ENCODE results near the gene CBY2. TPM values are rescaled to one million over a fixed set of nuclear protein-coding genes. Genes with fewer than 3 reads are reported as not detected.
"Not testable (repeated sequence)": the region's sequence is repeated elsewhere in the genome, so short reads cannot be mapped to it uniquely, and the experiment has no call there.

CBY2 gene
- total RNA-seq, 4 donors from 2014 or later, result not detected

GRCh38 chr13:45750566-45750965 lies 48.4 kb downstream of the CBY2 start:
- WGBS, 2 donors, result 54 to 67% methylated on average over 3 of the region's 3 CpGs
- DNase-seq, result no peak
- intact Hi-C loops (cut with DNase I), result no loop called here
- Histone ChIP-seq H3K4me1 (peaks cover 0 to 13% (median 0%) of the 10 kb centered on the region in 3 donors), H3K27me3 (peaks cover 0 to 15% (median 0%) of the 10 kb centered on the region in 4 donors), H3K4me3 (no peak overlapping the region), H3K27ac (no peak overlapping the region), H3K36me3 (no peaks in the 10 kb centered on the region), H3K9me3 (no peaks in the 10 kb centered on the region)
- TF ChIP-seq POLR2A (IDR thresholded peaks at IDR 0.05), result no peak
- no peak for TF ChIP-seq CTCF (IDR thresholded peaks at IDR 0.05)

DNA sequence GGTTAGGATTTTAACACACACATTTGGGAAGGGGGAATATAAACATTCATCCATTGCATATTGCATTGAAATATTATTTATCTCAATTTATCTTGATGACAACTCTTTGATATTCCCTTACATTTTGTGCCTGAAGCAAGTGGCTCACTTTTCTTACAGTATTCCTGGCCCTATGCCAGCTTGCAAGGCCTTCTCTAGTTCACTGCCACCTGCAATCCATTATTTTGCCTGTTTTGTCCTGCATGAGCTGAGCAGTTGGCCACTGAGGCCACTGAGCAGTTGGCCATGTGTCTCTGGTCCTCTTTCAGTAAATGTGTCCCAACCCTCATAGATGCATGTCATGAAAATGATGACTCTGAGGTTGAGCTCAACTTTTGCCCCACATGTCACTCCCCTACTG lies 49.8 kb downstream of the CBY2 start:
- intact Hi-C loops (cut with DNase I), result no loop called here
- H3K27ac ChIP-seq, result no peak overlapping the region
- H3K9me3 ChIP-seq, result peaks cover 0 to 6% (median 0%) of the 10 kb centered on the region in 3 donors
- peaks cover 0 to 15% (median 0%) of the 10 kb centered on the region in 4 donors for H3K27me3 ChIP-seq
- TF ChIP-seq CTCF (IDR thresholded peaks at IDR 0.05), result no peak
- no peak for TF ChIP-seq POLR2A (IDR thresholded peaks at IDR 0.05)
- DNase-seq, result no peak
- no peak overlapping the region for H3K4me3 ChIP-seq
- no peaks in the 10 kb centered on the region for H3K36me3 ChIP-seq
- peaks cover 0 to 5% (median 0%) of the 10 kb centered on the region in 3 donors for H3K4me1 ChIP-seq

- Histone ChIP-seq H3K27ac (no peak overlapping the region), H3K4me3 (no peak overlapping the region), H3K27me3 (peaks cover 0 to 15% (median 0%) of the 10 kb centered on the region in 4 donors), H3K9me3 (peaks cover 0 to 12% (median 4%) of the 10 kb centered on the region in 3 donors), H3K4me1 (no peaks in the 10 kb centered on the region), H3K36me3 (no peaks in the 10 kb centered on the region)
- DNase-seq, result no peak
- 47 to 69% methylated on average over 1 of the region's 1 CpG for WGBS, 2 donors
- TF ChIP-seq POLR2A (IDR thresholded peaks at IDR 0.05), result no peak
- TF ChIP-seq CTCF (IDR thresholded peaks at IDR 0.05), result no peak
- intact Hi-C loops (cut with DNase I), result no loop called here
These were observed 50.4 kb downstream of the CBY2 start for GRCh38 chr13:45752510-45752909.

- H3K4me1 ChIP-seq; H3K4me3 ChIP-seq; H3K27me3 ChIP-seq; intact Hi-C loops (cut with DNase I); H3K27ac ChIP-seq; DNase-seq; H3K36me3 ChIP-seq: not testable (repeated sequence)
- WGBS, 2 donors, result 75 to 82% methylated on average over 1 of the region's 1 CpG
- peaks cover 0 to 21% (median 8%) of the 10 kb centered on the region in 3 donors for H3K9me3 ChIP-seq
These were observed 54.4 kb downstream of the CBY2 start for GRCh38 chr13:45756498-45756897.

DNA sequence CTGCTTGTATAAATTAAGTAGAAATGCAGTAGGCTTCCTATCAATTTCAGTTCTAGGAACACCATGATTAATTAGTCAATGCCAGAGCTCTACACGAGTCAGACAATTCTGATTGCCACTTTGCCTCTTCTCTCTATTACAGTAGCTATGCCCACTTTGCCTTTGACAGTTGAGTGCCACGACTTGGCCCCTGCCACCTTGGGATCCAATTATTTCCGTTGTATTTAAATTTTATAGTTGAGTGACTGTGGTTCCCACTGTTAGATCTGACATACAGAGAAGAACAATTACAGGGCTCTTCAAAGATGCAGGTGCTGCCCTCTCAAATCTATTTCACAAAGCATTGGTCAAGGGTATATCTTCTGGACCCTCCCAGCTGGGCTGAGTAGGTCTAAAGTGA lies 55.5 kb downstream of the CBY2 start:
- H3K4me3 ChIP-seq; intact Hi-C loops (cut with DNase I): not testable (repeated sequence)

GRCh38 chr13:45763419-45763818 lies 61.3 kb downstream of the CBY2 start:
- Histone ChIP-seq H3K27ac (no peak overlapping the region), H3K36me3 (no peaks in the 10 kb centered on the region), H3K4me3 (no peak overlapping the region), H3K4me1 (no peaks in the 10 kb centered on the region), H3K27me3 (peaks cover 0 to 4% (median 0%) of the 10 kb centered on the region in 4 donors), H3K9me3 (no peaks in the 10 kb centered on the region)
- intact Hi-C loops (cut with DNase I), result no loop called here
- 68 to 85% methylated on average over 4 of the region's 4 CpGs for WGBS, 2 donors
- DNase-seq, result no peak
- no peak for TF ChIP-seq POLR2A (IDR thresholded peaks at IDR 0.05)
- TF ChIP-seq CTCF (IDR thresholded peaks at IDR 0.05), result no peak

More for the DNA sequence above, 55.5 kb downstream of the CBY2 start:
- not testable (repeated sequence) for H3K36me3 ChIP-seq, H3K4me1 ChIP-seq, H3K27ac ChIP-seq, DNase-seq, H3K27me3 ChIP-seq
- 71 to 72% methylated on average over 3 of the region's 3 CpGs for WGBS, 2 donors
- H3K9me3 ChIP-seq, result peaks cover 0 to 21% (median 8%) of the 10 kb centered on the region in 3 donors

Small RNA genes lying within 50 kb of the gene (small RNA-seq; reads per million reads assigned to genes)
- 0 reads per million in 4 donors for gene RF00017

Other genes with a start within 250 kb of the CBY2 start
- 10 to 100 TPM; 16.5 to 26.3 (median 21.5) TPM for gene COG3, start 237.4 kb upstream of the CBY2 start, total RNA-seq
- gene ERICH6B, start 86.6 kb upstream of the CBY2 start, total RNA-seq, result not detected
- gene SIAH3, start 149.4 kb downstream of the CBY2 start, total RNA-seq, result under 1 TPM in 1 of 4 donors, not detected in 3; 0.09 TPM

Measured in esophagus squamous epithelium (tissue), 5 donors.